HG02610 (cell line): ENCODE data around the gene DDA1.
"Not testable (repeated sequence)": the region's sequence is repeated elsewhere in the genome, so short reads cannot be mapped to it uniquely, and the experiment has no call there.

Experiments used
- ATAC-seq: cut with Tn5 transposase; IDR thresholded peaks from one replicate; pipeline ENCODE4 v1.9.1; 2021; ENCODE audit warnings: mild to moderate bottlenecking, moderate library complexity; ENCODE audit not compliant: unreplicated experiment

The DDA1 gene

DNA sequence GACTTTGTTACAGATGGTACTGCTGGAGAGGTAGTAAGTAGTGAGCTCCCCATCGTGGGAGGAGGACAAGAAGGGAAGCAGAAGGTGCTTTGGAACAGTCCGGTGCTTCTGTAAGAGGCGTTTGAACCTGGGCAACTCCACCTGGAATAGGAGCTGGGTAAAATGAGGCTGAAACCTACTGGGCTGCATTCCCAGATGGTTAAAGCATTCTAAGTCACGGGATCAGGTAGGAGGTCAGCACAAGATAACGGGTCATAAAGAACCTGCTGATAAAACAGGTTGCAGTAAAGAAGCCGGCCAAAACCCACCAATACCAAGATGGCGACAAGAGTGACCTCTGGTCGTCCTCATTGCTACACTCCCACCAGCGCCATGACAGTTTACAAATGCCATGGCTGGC is 22.6 kb upstream of the DDA1 start:
- no peak for ATAC-seq

DNA sequence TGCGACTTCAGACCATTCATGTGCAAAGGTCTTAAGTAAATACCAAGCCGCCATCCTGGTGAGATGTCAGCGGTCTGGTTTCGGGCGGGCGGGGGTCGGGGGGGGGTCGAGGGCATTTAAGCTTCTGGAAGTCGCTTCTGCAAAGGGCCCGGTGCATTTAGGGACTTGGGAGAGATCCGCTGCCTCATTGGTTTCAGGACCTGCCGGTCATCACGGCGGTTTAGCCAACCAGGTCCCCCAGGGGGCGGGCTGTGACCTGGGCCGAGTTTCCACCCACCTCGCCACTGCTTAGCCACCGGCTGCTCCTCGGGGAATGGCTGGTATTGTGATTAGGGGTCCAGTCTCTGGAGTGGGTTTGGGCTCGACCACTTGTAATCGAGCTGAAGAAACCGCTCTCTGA is 19.9 kb upstream of the DDA1 start:
- ATAC-seq, result no peak

- ATAC-seq, result peak; percentile 91
Measured at GRCh38 chr19:17292301-17293074, 16.9 kb upstream of the DDA1 start.

GRCh38 chr19:17293605-17294004 is 15.8 kb upstream of the DDA1 start:
- no peak for ATAC-seq

- ATAC-seq, result no peak
Measured at GRCh38 chr19:17294051-17294891, 15.1 kb upstream of the DDA1 start.

DNA sequence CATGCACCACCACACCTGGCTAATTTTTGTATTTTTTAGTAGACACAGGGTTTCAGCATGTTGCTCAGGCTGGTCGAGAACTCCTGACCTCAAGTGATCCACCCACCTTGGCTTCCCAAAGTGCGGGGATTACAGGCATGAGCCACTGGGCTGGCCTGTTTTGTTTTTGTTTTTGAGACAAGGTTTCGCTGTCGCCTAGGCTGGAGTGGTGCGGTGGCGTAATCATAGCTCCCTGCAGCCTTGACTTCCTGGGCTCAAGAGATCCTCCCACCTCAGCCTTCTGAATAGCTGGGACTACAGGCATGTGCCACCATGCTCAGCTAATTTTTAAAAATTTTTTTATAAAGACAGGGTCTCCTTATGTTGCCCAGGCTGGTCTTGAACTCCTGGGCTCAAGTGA is 13.8 kb upstream of the DDA1 start:
- ATAC-seq, result not testable (repeated sequence)

DNA sequence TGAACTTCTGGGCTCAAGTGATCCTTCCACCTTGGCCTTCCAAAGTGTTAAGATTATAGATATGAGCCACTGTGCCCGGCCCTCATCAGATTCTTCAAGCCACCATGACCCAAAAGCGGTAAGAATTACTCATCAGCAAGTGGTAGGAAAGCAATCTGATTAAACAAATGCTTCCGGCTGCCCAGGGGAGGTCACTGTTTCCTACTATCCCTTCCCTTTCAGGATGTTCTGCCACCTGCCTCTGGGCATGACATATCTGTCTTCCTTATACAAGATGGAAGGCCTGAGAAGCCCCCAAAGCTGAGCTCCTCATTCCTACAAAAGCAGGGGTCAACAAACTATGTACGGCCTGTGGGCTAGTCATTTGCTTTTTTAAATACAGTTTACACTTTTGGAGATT is 13.1 kb upstream of the DDA1 start:
- ATAC-seq, result no peak

GRCh38 chr19:17296976-17297375 is 12.4 kb upstream of the DDA1 start:
- ATAC-seq, result no peak

DNA sequence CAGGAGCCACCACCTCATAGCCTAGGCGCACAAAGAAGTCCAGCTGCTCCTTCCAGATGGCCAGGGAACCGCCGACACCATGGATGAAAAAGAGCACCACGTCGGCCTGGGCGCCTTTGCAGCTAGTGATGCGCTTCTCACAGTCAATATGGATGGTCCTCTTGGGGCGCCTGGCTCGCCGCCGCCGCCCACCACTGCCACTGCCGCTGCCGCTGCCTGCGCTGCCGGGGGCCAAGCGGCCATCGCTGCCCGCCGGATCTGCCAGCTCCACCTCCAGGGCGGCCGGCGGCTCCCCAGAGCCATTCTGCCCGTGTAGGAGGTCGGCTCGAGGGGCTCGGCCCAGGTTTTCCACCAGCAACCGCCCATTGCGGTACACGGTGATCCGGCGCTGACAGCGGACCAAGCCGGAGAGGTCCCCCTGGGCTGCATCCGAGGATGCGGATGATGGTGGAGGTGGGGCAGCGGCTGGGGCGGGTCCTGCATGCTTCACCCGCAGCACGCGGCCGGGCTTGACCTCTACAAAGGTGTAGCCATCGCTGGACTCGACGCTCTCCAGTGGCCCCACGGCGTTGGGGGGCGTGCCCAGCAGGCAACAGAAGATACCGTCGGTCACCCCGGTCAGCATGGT is 8.3 kb upstream of the DDA1 start:
- no peak for ATAC-seq

DNA sequence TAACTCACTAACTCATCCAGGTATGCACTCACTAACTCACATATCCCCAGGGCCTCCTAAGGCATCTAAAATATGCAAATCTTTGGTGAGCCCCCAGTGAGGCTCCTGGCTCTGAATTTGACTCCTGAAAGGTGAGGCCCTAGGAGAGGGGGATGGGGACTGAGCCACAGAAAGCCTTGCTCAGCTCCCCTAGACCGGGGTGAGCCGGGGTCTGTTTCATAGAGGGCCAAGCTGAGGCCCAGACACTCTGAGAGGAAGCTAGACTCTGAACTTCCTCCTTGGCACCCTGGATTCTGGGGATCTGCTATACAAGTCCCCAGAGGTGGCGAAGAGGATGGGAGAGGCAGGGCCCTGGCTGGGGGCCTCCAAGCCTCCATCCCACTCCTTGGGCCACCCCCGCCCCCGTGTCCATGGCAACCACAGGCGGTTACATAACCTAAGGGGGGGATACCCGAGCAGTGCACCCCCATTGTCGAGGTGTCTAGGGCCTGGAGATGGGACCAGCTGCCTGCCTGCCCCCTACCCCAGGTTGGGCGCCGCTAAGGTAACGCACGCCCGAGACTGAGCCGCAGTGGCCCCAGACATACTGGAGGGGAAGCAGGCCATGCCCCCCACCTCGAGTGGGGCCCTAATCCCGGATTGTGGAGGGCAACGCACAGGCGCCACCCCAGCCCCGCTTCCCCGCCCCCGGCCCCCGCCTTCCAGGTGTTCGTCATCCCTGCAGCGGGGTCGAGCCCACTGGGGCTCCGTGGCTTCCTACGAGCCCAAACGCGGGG is 6.8 kb upstream of the DDA1 start:
- no peak for ATAC-seq

DNA sequence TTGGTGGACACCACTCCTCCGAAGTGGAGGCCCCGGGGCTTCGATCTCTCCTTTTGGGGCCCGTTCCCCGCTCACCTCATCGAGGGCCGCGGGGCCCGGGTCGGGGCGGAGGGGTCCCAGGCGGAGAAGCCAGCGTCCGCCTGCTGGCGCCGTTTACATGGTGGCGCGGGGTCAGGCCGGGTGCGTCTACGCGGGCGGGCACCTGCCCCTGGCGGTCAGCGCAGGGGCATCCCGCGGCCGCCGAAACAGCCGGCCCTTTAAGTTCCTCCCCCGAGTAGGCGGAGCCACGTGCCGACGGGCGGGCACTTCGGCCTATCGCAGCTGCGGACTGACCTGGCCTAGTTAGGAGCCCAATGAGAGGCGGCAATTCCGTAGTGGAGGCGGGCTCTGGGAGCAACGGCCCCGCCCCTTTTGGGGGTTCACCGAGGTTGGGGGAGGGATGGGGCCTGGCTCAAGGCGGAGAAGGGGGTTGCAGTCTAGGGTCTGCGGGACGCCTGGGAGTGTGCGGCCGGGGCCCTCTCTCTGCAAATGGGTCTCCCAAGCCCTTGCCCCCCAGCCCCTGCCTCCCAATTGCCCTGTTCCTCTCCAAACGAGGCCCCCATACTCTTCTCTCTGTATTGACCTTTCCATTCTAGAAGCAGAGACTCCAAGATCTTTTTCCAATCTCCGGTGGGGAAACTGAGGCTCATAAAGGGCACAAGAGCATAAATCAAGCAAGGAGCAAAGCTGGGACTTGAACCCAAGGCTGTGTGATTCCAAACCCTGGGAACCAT is 6.0 kb upstream of the DDA1 start, which contains the start of gene ABHD8:
TSS of gene ABHD8 (minus strand) at position 259 of the 773 bp plus-strand sequence. CDS start 1,809 bp downstream, outside the sequence.
- peak; percentile 59 for ATAC-seq

GRCh38 chr19:17303940-17304267 is 5.5 kb upstream of the DDA1 start:
- no peak for ATAC-seq

DNA sequence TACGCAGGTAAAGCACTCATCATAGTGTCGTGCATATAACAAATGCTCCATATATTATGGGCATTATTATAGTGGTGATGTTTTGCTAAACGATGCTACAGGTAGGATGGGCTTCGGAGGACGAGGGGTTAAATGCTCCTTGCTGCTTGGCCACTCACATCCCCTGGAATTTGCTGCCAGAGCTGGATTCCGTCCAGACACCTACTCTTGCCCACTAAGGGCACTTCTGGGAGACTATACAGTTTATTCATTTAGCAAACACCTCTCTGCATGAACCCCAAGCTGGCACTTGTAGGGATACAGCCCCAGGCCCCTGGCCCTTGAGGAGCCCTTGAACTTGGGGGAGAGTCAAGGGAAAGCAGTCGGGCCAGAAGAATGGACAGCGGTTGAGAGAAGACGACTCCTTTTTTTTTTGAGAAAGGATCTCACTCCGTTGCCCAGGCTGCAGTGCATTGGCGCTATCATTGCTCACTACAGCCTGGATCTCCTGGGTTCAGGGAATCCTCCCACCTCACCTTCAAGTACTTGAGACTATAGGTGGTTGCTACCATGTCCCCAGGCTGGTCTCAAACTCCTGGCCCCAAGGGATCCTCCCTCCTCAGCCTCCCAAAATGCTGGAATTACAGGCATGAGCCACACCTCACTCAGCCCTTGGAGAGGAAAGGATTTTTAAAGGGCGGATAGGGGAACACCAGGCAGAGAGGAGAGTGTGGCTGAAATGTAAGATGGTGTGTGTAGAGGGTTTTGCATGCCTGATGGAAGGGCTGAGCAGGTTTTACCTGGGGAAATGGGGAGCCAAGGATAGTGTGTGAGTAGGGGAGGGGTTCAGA is 4.8 kb upstream of the DDA1 start:
- no peak for ATAC-seq

DNA sequence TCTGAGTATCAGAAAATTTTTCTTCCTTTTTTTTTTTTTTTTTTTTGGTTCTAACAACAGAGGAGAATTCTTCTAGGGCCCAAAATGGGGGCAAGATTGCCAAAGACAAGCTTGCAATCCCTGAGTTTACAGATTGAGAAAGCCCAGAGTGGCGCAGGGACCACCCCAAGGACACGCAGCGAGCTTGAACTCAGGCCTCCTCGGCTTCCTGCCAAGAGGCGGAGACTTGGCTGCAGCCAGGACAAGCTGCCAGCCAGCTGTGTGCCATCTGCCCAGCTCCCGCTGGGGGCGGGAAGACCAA is 4.2 kb upstream of the DDA1 start:
- ATAC-seq, result no peak

DNA sequence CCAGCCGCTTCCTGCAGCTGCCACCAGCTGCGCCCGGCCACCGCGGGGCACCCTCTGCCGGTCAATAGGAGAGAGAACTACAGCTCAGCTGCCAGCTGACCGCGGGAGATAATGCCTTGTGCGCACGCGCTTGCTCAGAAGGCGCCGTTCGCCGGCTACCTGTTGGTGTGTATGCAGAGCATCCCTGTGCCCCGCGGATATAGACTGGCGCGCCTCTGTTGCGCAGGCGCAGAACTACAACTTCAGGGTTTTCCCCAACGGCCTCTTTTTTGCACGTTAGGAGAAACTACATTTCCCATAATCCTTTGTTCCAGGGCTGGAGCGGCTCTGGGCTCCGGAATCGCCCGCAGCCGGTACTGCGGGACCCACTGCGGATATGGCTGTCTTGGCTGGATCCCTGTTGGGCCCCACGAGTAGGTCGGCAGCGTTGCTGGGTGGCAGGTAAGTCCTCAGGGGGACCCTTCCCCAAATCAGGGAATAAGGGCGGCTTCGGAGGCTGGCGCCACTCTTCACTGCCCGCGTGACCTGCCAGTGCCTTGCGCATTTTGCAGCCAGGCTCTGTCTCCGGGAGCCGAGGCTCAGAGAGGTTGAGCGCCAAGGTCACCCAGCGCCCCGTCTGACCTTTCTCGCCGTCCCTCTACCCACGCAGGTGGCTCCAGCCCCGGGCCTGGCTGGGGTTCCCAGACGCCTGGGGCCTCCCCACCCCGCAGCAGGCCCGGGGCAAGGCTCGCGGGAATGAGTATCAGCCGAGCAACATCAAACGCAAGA is 3.7 kb upstream of the DDA1 start, which contains the start of gene MRPL34:
TSS of gene MRPL34 (plus strand) at position 356 of the 768 bp plus-strand sequence. CDS start at position 377, 21 bp downstream.
- ATAC-seq, result peak; percentile 62

DNA sequence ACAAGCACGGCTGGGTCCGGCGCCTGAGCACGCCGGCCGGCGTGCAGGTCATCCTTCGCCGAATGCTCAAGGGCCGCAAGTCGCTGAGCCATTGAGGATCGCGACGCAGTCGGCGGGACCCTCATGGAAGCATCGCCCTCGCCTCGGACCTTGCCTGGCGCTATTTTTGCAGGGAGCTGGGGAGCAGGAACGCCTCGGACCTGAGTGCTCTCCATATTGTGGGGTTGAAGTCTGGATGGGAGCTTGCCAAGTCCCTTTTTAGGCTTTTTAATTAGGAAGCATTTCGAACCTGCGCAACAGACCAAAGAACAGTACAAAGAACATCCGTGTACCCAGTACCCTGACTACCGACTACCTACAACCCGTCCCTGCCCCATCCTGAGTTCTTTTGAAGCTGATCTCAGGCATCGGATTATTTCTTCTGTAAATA is 3.1 kb upstream of the DDA1 start:
- no peak for ATAC-seq

DNA sequence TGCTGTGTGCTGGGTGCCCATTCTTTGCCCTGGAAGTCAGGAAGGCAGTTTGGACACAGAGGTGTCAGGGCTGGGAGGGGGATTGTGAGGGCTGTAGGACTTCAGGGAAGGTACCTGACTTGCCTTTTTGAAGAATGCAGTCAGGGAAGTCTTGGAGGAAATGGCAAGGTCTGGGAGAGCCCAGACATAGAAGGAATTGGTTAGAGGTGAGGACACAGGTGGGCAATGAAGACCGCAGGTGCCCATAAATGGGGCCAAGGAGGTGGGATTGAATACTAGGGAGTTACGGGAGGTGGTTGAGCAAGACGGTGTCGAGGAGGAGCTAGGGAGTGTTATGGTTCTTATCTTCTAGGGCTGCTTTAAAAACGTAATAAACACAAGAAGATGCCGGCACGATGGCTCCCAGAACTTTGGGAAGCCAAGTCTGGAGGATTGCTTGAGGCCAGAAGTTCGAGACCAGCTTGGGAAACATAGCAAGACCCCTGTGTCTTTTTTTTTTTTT is 1.4 kb upstream of the DDA1 start:
- ATAC-seq, result no peak

DNA sequence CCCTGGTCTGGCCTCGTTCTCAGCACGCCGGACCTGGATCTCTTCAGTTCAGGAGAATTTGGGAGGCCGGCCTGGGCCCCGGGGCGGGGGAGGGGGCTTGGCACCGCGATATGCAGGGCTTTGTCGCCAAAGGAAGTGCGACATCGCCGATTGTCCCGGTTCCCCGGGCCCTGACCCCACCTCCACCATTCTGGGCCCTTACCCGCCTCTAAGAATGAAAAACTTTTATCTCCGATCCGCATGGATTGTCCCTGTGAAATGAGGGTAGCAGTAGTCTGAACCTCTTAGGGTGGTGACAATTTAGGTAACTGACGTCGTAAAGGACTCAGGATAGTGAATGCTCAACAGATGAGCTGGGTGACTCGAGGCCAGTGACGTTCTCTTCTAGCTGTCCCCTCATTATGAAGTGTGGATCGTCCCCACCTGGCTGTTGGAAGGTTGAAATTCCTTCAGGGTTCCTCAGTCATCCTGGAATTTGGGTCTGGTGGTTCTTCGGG is 650 bp downstream of the DDA1 start:
- ATAC-seq, result no peak
